ENCODE results near the gene SLC43A2.
A peak's percentile ranks its signal among the peaks of the same experiment; 100 is the strongest.

The SLC43A2 gene

GRCh38 chr17:1560858-1561355 is 67.7 kb downstream of the SLC43A2 start:
- H3K4me1 ChIP-seq, result peaks cover 3% of the 10 kb centered on the region
- H3K79me2 ChIP-seq, result peaks cover 41% of the 10 kb centered on the region
- H3K27ac ChIP-seq, result no peak overlapping the region
- TF ChIP-seq CTCF (IDR thresholded peaks at IDR 0.05), result no peak
- H3K9me3 ChIP-seq (ENCODE audit: control insufficient read depth, low read length), result no peaks in the 10 kb centered on the region
- peak overlapping the region; percentile 88 for H3K4me2 ChIP-seq (ENCODE audit: low read length)
- no peak overlapping the region for H2AFZ ChIP-seq
- peak overlapping the region; percentile 68 for H3K4me3 ChIP-seq (ENCODE audit: low read depth, low read length)
- no peaks in the 10 kb centered on the region for H3K36me3 ChIP-seq (ENCODE audit: control insufficient read depth, insufficient read depth, low read length)
- no peak overlapping the region for H3K9ac ChIP-seq
- no peaks in the 10 kb centered on the region for H3K27me3 ChIP-seq (ENCODE audit: control insufficient read depth, insufficient read depth, low read length)

GRCh38 chr17:1560101-1560857 is 68.4 kb downstream of the SLC43A2 start:
- H2AFZ ChIP-seq, result no peak overlapping the region
- no peaks in the 10 kb centered on the region for H3K27me3 ChIP-seq (ENCODE audit: control insufficient read depth, insufficient read depth, low read length)
- H3K4me1 ChIP-seq, result peaks cover 7% of the 10 kb centered on the region
- H3K4me2 ChIP-seq (ENCODE audit: low read length), result peak overlapping the region; percentile 17
- no peaks in the 10 kb centered on the region for H3K36me3 ChIP-seq (ENCODE audit: control insufficient read depth, insufficient read depth, low read length)
- H3K9me3 ChIP-seq (ENCODE audit: control insufficient read depth, low read length), result no peaks in the 10 kb centered on the region
- H3K4me3 ChIP-seq (ENCODE audit: low read depth, low read length), result no peak overlapping the region
- H3K9ac ChIP-seq, result no peak overlapping the region
- H3K27ac ChIP-seq, result no peak overlapping the region
- no peak for TF ChIP-seq CTCF (IDR thresholded peaks at IDR 0.05)
- H3K79me2 ChIP-seq, result peaks cover 43% of the 10 kb centered on the region

GRCh38 chr17:1559047-1560043 is 69.3 kb downstream of the SLC43A2 start:
- no peaks in the 10 kb centered on the region for H3K27me3 ChIP-seq (ENCODE audit: control insufficient read depth, insufficient read depth, low read length)
- H3K4me1 ChIP-seq, result peaks cover 13% of the 10 kb centered on the region
- H3K36me3 ChIP-seq (ENCODE audit: control insufficient read depth, insufficient read depth, low read length), result no peaks in the 10 kb centered on the region
- H3K9me3 ChIP-seq (ENCODE audit: control insufficient read depth, low read length), result no peaks in the 10 kb centered on the region
- H3K4me3 ChIP-seq (ENCODE audit: low read depth, low read length), result no peak overlapping the region
- H3K4me2 ChIP-seq (ENCODE audit: low read length), result no peak overlapping the region
- no peak for TF ChIP-seq CTCF (IDR thresholded peaks at IDR 0.05)
- H3K27ac ChIP-seq, result no peak overlapping the region
- peaks cover 49% of the 10 kb centered on the region for H3K79me2 ChIP-seq
- H2AFZ ChIP-seq, result no peak overlapping the region
- no peak overlapping the region for H3K9ac ChIP-seq

- no peaks in the 10 kb centered on the region for H3K9me3 ChIP-seq (ENCODE audit: control insufficient read depth, low read length)
- TF ChIP-seq CTCF (IDR thresholded peaks at IDR 0.05), result no peak
- H3K27ac ChIP-seq, result no peak overlapping the region
Measured at GRCh38 chr17:1558401-1558800, 70.2 kb downstream of the SLC43A2 start.

More at GRCh38 chr17:1558401-1558800, 70.2 kb downstream of the SLC43A2 start:
- H3K27me3 ChIP-seq (ENCODE audit: control insufficient read depth, insufficient read depth, low read length), result no peaks in the 10 kb centered on the region
- H3K4me1 ChIP-seq, result peaks cover 10% of the 10 kb centered on the region
- no peaks in the 10 kb centered on the region for H3K36me3 ChIP-seq (ENCODE audit: control insufficient read depth, insufficient read depth, low read length)
- no peak overlapping the region for H2AFZ ChIP-seq
- no peak overlapping the region for H3K9ac ChIP-seq
- H3K79me2 ChIP-seq, result peaks cover 56% of the 10 kb centered on the region
- no peak overlapping the region for H3K4me2 ChIP-seq (ENCODE audit: low read length)
- no peak overlapping the region for H3K4me3 ChIP-seq (ENCODE audit: low read depth, low read length)

Measured in parathyroid adenoma (tissue), 2 donors.